ENCODE measurements around the gene ZC3H12C. TPM values are rescaled to one million over a fixed set of nuclear protein-coding genes. Genes with fewer than 3 reads are reported as not detected.
"Not testable (repeated sequence)": the region's sequence is repeated elsewhere in the genome, so short reads cannot be mapped to it uniquely, and the experiment has no call there.

Gene ZC3H12C
- total RNA-seq, 1 donor from 2014 or later = 11.4 TPM

DNA sequence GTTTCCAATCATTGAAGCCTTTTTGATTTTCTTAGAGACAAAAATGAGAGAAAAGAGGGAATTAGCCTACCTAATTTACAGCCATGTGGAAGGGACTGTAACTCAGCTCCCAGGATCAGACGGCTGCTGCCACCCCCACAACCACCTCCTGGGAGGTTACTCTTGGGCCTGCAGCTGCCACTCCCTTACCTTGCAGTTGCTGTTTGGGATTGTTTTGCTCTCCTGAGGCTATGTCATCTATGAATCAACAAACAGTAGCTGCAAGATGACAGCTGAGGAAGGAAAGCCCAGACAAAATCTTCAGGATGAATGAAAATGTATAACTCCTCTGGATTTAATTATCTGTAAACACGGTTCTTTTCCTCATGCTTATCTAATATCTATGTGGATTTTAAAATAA is 28.0 kb upstream of the ZC3H12C start:
- Histone ChIP-seq H3K4me3 (no peak overlapping the region), H3K27ac (no peak overlapping the region)
- TF ChIP-seq, protein P1, sequence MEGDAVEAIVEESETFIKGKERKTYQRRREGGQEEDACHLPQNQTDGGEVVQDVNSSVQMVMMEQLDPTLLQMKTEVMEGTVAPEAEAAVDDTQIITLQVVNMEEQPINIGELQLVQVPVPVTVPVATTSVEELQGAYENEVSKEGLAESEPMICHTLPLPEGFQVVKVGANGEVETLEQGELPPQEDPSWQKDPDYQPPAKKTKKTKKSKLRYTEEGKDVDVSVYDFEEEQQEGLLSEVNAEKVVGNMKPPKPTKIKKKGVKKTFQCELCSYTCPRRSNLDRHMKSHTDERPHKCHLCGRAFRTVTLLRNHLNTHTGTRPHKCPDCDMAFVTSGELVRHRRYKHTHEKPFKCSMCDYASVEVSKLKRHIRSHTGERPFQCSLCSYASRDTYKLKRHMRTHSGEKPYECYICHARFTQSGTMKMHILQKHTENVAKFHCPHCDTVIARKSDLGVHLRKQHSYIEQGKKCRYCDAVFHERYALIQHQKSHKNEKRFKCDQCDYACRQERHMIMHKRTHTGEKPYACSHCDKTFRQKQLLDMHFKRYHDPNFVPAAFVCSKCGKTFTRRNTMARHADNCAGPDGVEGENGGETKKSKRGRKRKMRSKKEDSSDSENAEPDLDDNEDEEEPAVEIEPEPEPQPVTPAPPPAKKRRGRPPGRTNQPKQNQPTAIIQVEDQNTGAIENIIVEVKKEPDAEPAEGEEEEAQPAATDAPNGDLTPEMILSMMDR (IDR thresholded peaks at IDR 0.05) = no peak

DNA sequence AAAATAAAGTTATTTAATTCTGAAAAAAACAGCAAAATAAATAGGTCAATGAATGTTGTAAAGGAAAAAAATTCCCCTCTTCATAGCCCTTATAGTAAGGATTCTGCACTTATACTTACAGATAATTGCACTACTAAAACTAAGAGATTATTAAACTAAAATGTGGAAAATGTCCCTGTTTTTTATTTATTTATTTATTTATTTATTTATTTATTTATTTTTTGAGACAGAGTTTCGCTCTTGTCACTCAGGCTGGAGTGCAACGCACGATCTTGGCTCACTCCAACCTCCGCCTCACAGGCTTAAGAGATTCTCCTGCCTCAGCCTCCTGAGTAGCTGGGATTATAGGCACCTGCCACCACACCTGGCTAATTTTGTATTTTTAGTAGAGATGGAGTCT is 25.2 kb upstream of the ZC3H12C start:
- intact Hi-C loops (cut with DNase I); H3K27me3 ChIP-seq (ENCODE audit: low read depth); H3K4me3 ChIP-seq; H3K9me3 ChIP-seq; H3K36me3 ChIP-seq; DNase-seq; ATAC-seq: not testable (repeated sequence)
- Histone ChIP-seq H3K27ac (peak overlapping the region; percentile 68), H3K4me1 (peaks cover 11% of the 10 kb centered on the region)

More for the DNA sequence above, 28.0 kb upstream of the ZC3H12C start:
- no peaks in the 10 kb centered on the region for H3K27me3 ChIP-seq (ENCODE audit: low read depth)
- intact Hi-C loops (cut with DNase I) = no loop called here
- DNase-seq = no peak
- H3K9me3 ChIP-seq = no peaks in the 10 kb centered on the region
- ATAC-seq = no peak
- H3K4me1 ChIP-seq = peaks cover 11% of the 10 kb centered on the region
- no peaks in the 10 kb centered on the region for H3K36me3 ChIP-seq

DNA sequence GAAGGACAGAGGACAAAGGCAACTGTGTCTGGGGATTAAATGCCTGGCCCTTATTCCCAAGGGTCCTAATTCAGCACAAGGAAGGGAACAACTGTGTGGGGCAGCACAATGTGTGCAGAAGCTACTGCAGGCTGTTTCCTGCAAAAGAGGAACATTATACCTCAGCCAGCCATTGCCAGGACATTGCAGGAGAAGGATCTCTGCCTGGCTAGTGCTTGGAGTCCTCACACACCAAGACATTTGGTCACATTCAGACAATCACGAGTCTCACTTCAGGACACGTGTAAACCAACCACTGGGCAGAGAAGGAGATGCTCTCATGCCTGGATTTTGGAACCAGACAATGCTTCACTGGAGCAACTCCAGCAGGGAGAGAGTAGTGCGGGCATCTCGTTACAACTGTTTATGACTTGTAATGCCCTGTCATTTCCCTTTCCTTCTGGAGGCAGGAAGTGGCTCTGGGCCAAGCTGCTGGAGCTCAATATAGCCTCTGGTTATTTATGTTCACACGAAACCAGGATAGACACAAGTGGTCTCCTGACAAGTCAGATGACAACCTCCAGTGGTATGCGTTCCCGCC is 23.9 kb upstream of the ZC3H12C start:
- H3K27ac ChIP-seq = peak overlapping the region; percentile 68
- H3K4me3 ChIP-seq = no peak overlapping the region
- H3K36me3 ChIP-seq = no peaks in the 10 kb centered on the region
- ATAC-seq = peak; percentile 73 to 76
- TF ChIP-seq, protein P1 (IDR thresholded peaks at IDR 0.05) = no peak
- DNase-seq = peak; percentile 62
- peaks cover 11% of the 10 kb centered on the region for H3K4me1 ChIP-seq
- intact Hi-C loops (cut with DNase I) = no loop called here
- H3K27me3 ChIP-seq (ENCODE audit: low read depth) = no peaks in the 10 kb centered on the region
- H3K9me3 ChIP-seq = no peaks in the 10 kb centered on the region

DNA sequence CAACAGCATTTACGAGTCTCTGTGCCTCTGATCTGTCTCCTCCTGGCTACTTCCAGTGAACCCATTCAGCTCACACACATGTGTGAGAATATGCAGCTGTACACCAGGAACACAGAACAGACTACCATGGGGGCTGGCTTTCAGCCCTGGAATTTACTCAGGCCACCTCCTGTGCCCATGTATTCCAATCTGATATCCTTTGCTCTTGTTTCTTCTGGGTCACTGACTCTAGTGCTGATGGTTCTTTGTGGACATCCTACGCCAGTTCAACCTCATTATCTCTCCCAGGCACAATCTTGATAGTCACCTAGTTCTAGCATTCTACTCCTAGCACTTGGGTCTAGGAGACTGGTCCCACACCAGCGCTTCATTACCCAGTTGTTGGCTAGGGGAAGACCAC is 23.0 kb upstream of the ZC3H12C start:
- H3K4me1 ChIP-seq = peaks cover 11% of the 10 kb centered on the region
- TF ChIP-seq, protein P1 (IDR thresholded peaks at IDR 0.05) = no peak
- H3K27me3 ChIP-seq (ENCODE audit: low read depth) = no peaks in the 10 kb centered on the region
- no peaks in the 10 kb centered on the region for H3K36me3 ChIP-seq
- DNase-seq (no peak), ATAC-seq (no peak)
- H3K27ac ChIP-seq = no peak overlapping the region
- no peaks in the 10 kb centered on the region for H3K9me3 ChIP-seq
- intact Hi-C loops (cut with DNase I) = no loop called here
- H3K4me3 ChIP-seq = no peak overlapping the region

DNA sequence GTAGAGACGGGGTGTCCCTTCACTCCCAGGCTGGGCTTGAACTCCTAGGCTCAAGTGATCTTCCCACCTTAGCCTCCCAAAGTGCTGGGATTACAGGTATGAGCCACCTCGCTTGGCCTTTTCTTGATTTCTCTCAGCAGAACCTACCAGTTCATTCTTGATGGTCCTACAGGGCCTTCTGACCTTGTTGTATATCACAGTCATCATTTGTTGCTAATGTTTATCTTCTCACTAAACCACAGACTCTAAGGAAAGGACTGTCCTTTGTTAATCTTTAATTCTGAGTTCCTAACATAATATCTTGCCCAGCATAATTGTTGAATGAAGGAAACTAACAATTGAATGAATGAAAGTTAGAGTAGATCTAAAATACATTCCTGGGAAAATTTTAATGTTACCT is 22.0 kb upstream of the ZC3H12C start:
- Histone ChIP-seq H3K27me3 (ENCODE audit: low read depth) (no peaks in the 10 kb centered on the region), H3K4me1 (peaks cover 11% of the 10 kb centered on the region), H3K36me3 (no peaks in the 10 kb centered on the region), H3K9me3 (no peaks in the 10 kb centered on the region), H3K4me3 (no peak overlapping the region), H3K27ac (no peak overlapping the region)
- TF ChIP-seq, protein P1 (IDR thresholded peaks at IDR 0.05) = no peak
- DNase-seq (no peak), ATAC-seq (no peak)
- intact Hi-C loops (cut with DNase I) = no loop called here

DNA sequence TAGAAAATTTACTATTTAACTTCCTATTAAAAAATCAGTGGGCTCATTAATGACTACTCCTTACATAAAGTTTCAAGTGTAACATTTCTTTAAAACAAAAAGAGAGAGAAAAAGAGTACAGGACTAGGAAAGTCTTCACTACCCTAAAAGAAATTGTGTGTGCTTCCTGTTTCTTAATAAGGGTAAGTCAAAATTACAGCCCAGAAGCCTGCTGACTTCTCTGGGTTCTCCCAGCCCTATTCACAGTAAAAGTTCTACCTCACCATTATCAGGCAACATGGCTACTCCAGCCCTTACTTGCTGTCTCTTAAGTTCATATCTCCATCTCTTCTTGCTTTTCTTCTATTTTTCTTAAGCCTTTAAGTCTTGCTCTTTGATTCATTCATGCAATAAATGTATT is 20.3 kb upstream of the ZC3H12C start:
- H3K36me3 ChIP-seq = no peaks in the 10 kb centered on the region
- H3K27me3 ChIP-seq (ENCODE audit: low read depth) = no peaks in the 10 kb centered on the region
- TF ChIP-seq, protein P1 (IDR thresholded peaks at IDR 0.05) = no peak
- H3K4me1 ChIP-seq = peaks cover 11% of the 10 kb centered on the region
- ATAC-seq (no peak), DNase-seq (no peak)
- intact Hi-C loops (cut with DNase I) = no loop called here
- H3K27ac ChIP-seq = no peak overlapping the region
- H3K4me3 ChIP-seq = no peak overlapping the region
- H3K9me3 ChIP-seq = no peaks in the 10 kb centered on the region
